ENCODE results near the gene TMEM128. TPM values are rescaled to one million over a fixed set of nuclear protein-coding genes. Genes with fewer than 3 reads are reported as not detected.

The TMEM128 gene
- total and polyA plus RNA-seq, 2 of the 13 experiments (the other 11 are each of a cell fraction or from before 2014, with no cell fraction given) = 19.4 to 27.9 TPM

GRCh38 chr4:4248029-4248884, at the start of gene TMEM128 (continued):
- peak; percentile 95 for TF ChIP-seq ZGPAT (CRISPR knock-in tag; IDR thresholded peaks at IDR 0.05)
- TF ChIP-seq ZNF143 (CRISPR knock-in tag; IDR thresholded peaks at IDR 0.05) = peak; percentile 66; the same call in 1 of the 2 replicates
- no peak for TF ChIP-seq CC2D1A (CRISPR knock-in tag; IDR thresholded peaks at IDR 0.05)
- peak; percentile 73; the same call in 1 of the 2 replicates for TF ChIP-seq ZNF580 (CRISPR knock-in tag; IDR thresholded peaks at IDR 0.05; ENCODE audit: borderline replicate concordance, low read depth)
- no peak for TF ChIP-seq HNF1A (IDR thresholded peaks at IDR 0.05; ENCODE audit: low read depth)
- TF ChIP-seq HNF1A (CRISPR knock-in tag; IDR thresholded peaks at IDR 0.05; ENCODE audit: borderline replicate concordance) = no peak; the same call in 1 of the 2 replicates
- TF ChIP-seq ZNF205 (CRISPR knock-in tag; IDR thresholded peaks at IDR 0.05) = peak; percentile 72
- TF ChIP-seq ZNF883 (CRISPR knock-in tag; IDR thresholded peaks at IDR 0.05; ENCODE audit: not compliant biosample characterization) = peak; percentile 42
- TF ChIP-seq ZNF704 (CRISPR knock-in tag; IDR thresholded peaks at IDR 0.05; ENCODE audit: borderline replicate concordance) = no peak
- TF ChIP-seq TP53 (CRISPR knock-in tag; conservative IDR thresholded peaks at IDR 0.05) = 0 out of 2 replicates have a peak, but pooled peaks have one; percentile 20
- TF ChIP-seq ZSCAN30 (CRISPR knock-in tag; IDR thresholded peaks at IDR 0.05) = no peak
- TF ChIP-seq ZNF619 (CRISPR knock-in tag; IDR thresholded peaks at IDR 0.05) = no peak
- 0 out of 2 replicates have a peak, but pooled peaks have one; percentile 32 for TF ChIP-seq FOXP4 (CRISPR knock-in tag; IDR thresholded peaks at IDR 0.05)
- peak; percentile 87 for TF ChIP-seq ATF7 (IDR thresholded peaks at IDR 0.05)
- TF ChIP-seq ATF7 (CRISPR knock-in tag; IDR thresholded peaks at IDR 0.05) = peak; percentile 85
- TF ChIP-seq ZNF326 (CRISPR knock-in tag; IDR thresholded peaks at IDR 0.05; ENCODE audit: borderline replicate concordance) = no peak
- TF ChIP-seq ZNF138 (CRISPR knock-in tag; IDR thresholded peaks at IDR 0.05; ENCODE audit: low read depth) = no peak
- no peak for TF ChIP-seq NFE2L2 (IDR thresholded peaks at IDR 0.05; ENCODE audit: low read length)
- peak; percentile 41; the same call in 1 of the 2 replicates for TF ChIP-seq RFX5 (IDR thresholded peaks at IDR 0.05; ENCODE audit: low read depth, low read length)
- peak; percentile 93 for TF ChIP-seq SRSF1 (optimal IDR thresholded peaks at IDR 0.05; ENCODE audit: low read depth, low read length)
- no peak for TF ChIP-seq EED (CRISPR knock-in tag; IDR thresholded peaks at IDR 0.05)

Measured in HepG2 (cell line).